ENCODE data around the gene DISC1. TPM values are rescaled to one million over a fixed set of nuclear protein-coding genes. Genes with fewer than 3 reads are reported as not detected.

DISC1 gene
- total RNA-seq, 1 experiment from 2014 or later: 1.8 TPM

DNA sequence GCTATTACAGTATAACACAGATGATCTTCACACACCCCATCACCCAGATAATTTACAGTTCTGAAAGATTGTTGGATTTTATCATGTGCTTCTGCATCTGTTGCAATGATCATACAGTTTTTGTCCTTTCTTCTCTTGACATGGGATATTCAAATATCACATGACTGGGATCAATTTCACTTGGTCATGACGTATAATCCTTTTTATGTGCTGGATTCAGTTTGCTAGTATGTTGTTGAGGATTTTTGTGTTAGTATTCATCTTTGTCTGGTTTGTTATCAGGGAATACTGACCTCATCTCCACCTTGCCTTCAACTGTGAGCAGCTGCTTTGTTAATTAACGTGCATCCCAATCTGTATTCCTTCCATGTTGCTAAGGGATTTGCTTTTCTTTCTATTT is 44.7 kb upstream of the DISC1 start:
- Histone ChIP-seq H3K27me3 (replicated peaks; ENCODE audit: insufficient read depth, low read depth, low read length, poor library complexity) (no peaks in the 10 kb centered on the region), H3K9me3 (ENCODE audit: low read depth, low read length, poor library complexity, severe bottlenecking) (no peaks in the 10 kb centered on the region), H3K4me3 (ENCODE audit: low read depth, low read length, poor library complexity, severe bottlenecking) (no peak overlapping the region), H3K27ac (ENCODE audit: low read depth, low read length, poor library complexity, severe bottlenecking) (no peak overlapping the region), H3K36me3 (ENCODE audit: insufficient read depth, low read length, poor library complexity, severe bottlenecking) (no peaks in the 10 kb centered on the region), H3K4me1 (ENCODE audit: insufficient read depth, low read length, poor library complexity, severe bottlenecking) (no peaks in the 10 kb centered on the region)
- no TSS peak for BruUV-seq (replicated peaks)
- ChIA-PET CTCF (no interaction called here), POLR2A (ENCODE audit: low non-redundant PET) (no interaction called here)
- DNase-seq (ENCODE audit: low spot score): no peak
- TF ChIP-seq, protein P1, sequence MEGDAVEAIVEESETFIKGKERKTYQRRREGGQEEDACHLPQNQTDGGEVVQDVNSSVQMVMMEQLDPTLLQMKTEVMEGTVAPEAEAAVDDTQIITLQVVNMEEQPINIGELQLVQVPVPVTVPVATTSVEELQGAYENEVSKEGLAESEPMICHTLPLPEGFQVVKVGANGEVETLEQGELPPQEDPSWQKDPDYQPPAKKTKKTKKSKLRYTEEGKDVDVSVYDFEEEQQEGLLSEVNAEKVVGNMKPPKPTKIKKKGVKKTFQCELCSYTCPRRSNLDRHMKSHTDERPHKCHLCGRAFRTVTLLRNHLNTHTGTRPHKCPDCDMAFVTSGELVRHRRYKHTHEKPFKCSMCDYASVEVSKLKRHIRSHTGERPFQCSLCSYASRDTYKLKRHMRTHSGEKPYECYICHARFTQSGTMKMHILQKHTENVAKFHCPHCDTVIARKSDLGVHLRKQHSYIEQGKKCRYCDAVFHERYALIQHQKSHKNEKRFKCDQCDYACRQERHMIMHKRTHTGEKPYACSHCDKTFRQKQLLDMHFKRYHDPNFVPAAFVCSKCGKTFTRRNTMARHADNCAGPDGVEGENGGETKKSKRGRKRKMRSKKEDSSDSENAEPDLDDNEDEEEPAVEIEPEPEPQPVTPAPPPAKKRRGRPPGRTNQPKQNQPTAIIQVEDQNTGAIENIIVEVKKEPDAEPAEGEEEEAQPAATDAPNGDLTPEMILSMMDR (conservative IDR thresholded peaks at IDR 0.05; ENCODE audit: low read depth, low read length): no peak
- TF ChIP-seq EZH2 (IDR thresholded peaks at IDR 0.05; ENCODE audit: borderline replicate concordance, low read depth, low read length, poor library complexity, severe bottlenecking): no peak
- intact Hi-C loops (cut with micrococcal nuclease; ENCODE audit: unreplicated experiment): no loop called here

DNA sequence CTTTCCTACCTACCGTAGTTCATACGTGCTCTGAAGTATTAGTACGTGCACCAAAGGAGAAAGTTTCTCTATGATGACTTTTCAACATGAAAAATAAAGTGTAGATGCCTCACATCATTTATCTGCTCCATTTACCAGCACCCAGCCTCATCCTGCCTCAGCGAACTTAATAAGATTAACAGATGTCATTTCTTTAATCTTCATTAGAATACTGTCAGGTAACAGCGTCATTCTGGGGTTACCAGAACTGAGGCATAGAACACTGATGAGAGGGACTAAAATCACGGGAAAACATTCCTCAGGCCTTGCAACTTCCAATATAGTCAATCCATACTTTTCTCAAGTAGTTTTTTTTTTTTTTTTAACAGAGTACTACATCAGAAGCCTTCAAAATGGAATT is 43.2 kb upstream of the DISC1 start:
- ChIA-PET POLR2A (ENCODE audit: low non-redundant PET) (no interaction called here), CTCF (no interaction called here)
- TF ChIP-seq EZH2 (IDR thresholded peaks at IDR 0.05; ENCODE audit: borderline replicate concordance, low read depth, low read length, poor library complexity, severe bottlenecking): no peak
- TF ChIP-seq, protein P1 (conservative IDR thresholded peaks at IDR 0.05; ENCODE audit: low read depth, low read length): no peak
- H3K27me3 ChIP-seq (replicated peaks; ENCODE audit: insufficient read depth, low read depth, low read length, poor library complexity): no peaks in the 10 kb centered on the region
- H3K9me3 ChIP-seq (ENCODE audit: low read depth, low read length, poor library complexity, severe bottlenecking): no peaks in the 10 kb centered on the region
- H3K36me3 ChIP-seq (ENCODE audit: insufficient read depth, low read length, poor library complexity, severe bottlenecking): no peaks in the 10 kb centered on the region
- H3K4me3 ChIP-seq (ENCODE audit: low read depth, low read length, poor library complexity, severe bottlenecking): no peak overlapping the region
- no TSS peak for BruUV-seq (replicated peaks)
- intact Hi-C loops (cut with micrococcal nuclease; ENCODE audit: unreplicated experiment): no loop called here
- H3K27ac ChIP-seq (ENCODE audit: low read depth, low read length, poor library complexity, severe bottlenecking): no peak overlapping the region
- DNase-seq (ENCODE audit: low spot score): no peak
- H3K4me1 ChIP-seq (ENCODE audit: insufficient read depth, low read length, poor library complexity, severe bottlenecking): no peaks in the 10 kb centered on the region

DNA sequence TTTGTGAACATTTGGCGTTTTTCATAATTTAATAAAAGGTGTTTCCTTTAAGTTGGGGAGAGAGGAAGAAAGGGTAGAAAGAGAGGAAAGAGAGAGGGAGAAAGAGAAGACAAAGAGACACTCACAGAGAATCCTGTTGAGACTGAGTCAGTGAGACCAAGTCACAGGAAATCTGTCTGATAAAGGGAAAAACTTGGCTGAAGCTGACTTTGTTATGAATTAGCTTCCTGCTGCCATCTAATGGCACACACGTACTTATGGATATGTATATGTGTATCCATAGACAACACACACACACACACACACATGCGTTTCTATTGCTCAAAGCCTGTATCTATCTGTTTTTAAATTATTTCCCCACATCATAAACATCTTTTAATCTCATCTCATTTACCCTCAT is 42.5 kb upstream of the DISC1 start:
- intact Hi-C loops (cut with micrococcal nuclease; ENCODE audit: unreplicated experiment): no loop called here

More for the DNA sequence above, 42.5 kb upstream of the DISC1 start:
- peak; percentile 68 for DNase-seq (ENCODE audit: low spot score)
- no peak overlapping the region for H3K27ac ChIP-seq (ENCODE audit: low read depth, low read length, poor library complexity, severe bottlenecking)
- no peak for TF ChIP-seq EZH2 (IDR thresholded peaks at IDR 0.05; ENCODE audit: borderline replicate concordance, low read depth, low read length, poor library complexity, severe bottlenecking)
- TF ChIP-seq, protein P1 (conservative IDR thresholded peaks at IDR 0.05; ENCODE audit: low read depth, low read length): peak; percentile 48
- H3K9me3 ChIP-seq (ENCODE audit: low read depth, low read length, poor library complexity, severe bottlenecking): no peaks in the 10 kb centered on the region
- BruUV-seq (replicated peaks): no TSS peak
- H3K27me3 ChIP-seq (replicated peaks; ENCODE audit: insufficient read depth, low read depth, low read length, poor library complexity): no peaks in the 10 kb centered on the region
- ChIA-PET POLR2A (ENCODE audit: low non-redundant PET) (no interaction called here), CTCF (interaction anchor here (0.5 to 0.6 kb wide), 4 partner anchors 163 to 238 kb away, joined by 3 to 7 read pairs (median 5); no protein-coding TSS in a partner anchor)
- no peaks in the 10 kb centered on the region for H3K36me3 ChIP-seq (ENCODE audit: insufficient read depth, low read length, poor library complexity, severe bottlenecking)
- H3K4me1 ChIP-seq (ENCODE audit: insufficient read depth, low read length, poor library complexity, severe bottlenecking): no peaks in the 10 kb centered on the region
- H3K4me3 ChIP-seq (ENCODE audit: low read depth, low read length, poor library complexity, severe bottlenecking): no peak overlapping the region
